Left hindlimb (tissue), 1 donor: ENCODE measurements around the gene CCDC159.
"Not testable (repeated sequence)": the region's sequence is repeated elsewhere in the genome, so short reads cannot be mapped to it uniquely, and the experiment has no call there.

Experiments used
- DNase-seq: peaks from one replicate; pipeline ENCODE4 v3.0.0-alpha.2; 2018

Gene CCDC159

GRCh38 chr19:11346104-11346940 is at the start of gene CCDC159, which contains the start of gene TMEM205:
Gene CCDC159, plus strand, starts transcription at chr19:11346519. Its CDS starts 88 bp downstream, at chr19:11346607.
Gene TMEM205, minus strand, starts transcription at chr19:11346268. Its CDS starts 649 bp downstream, at chr19:11345619.
- DNase-seq, result peak; percentile 98

- no peak for DNase-seq
Measured at GRCh38 chr19:11299946-11300810, 46.1 kb upstream of the CCDC159 start.

- no peak for DNase-seq
Measured at GRCh38 chr19:11300811-11301120, 45.6 kb upstream of the CCDC159 start.

GRCh38 chr19:11304936-11305335 is 41.4 kb upstream of the CCDC159 start:
- no peak for DNase-seq

GRCh38 chr19:11306337-11306736 is 40.0 kb upstream of the CCDC159 start:
- no peak for DNase-seq

- DNase-seq, result not testable (repeated sequence)
Measured at GRCh38 chr19:11320278-11320995, 25.9 kb upstream of the CCDC159 start.

- no peak for DNase-seq
Measured at GRCh38 chr19:11321191-11322126, 24.9 kb upstream of the CCDC159 start.

- DNase-seq, result no peak
Measured at GRCh38 chr19:11322269-11323024, 23.9 kb upstream of the CCDC159 start.

GRCh38 chr19:11323601-11324078 is 22.7 kb upstream of the CCDC159 start:
- no peak for DNase-seq

- peak; percentile 80 for DNase-seq
Measured at GRCh38 chr19:11324079-11324661, 22.1 kb upstream of the CCDC159 start.

GRCh38 chr19:11324748-11325389 is 21.4 kb upstream of the CCDC159 start:
- no peak for DNase-seq

GRCh38 chr19:11325544-11325943 is 20.8 kb upstream of the CCDC159 start:
- no peak for DNase-seq

GRCh38 chr19:11330127-11330526 is 16.2 kb upstream of the CCDC159 start:
- no peak for DNase-seq

- no peak for DNase-seq
Measured at GRCh38 chr19:11331502-11331901, 14.8 kb upstream of the CCDC159 start.

- DNase-seq, result no peak
Measured at GRCh38 chr19:11332822-11333221, 13.5 kb upstream of the CCDC159 start.

- DNase-seq, result not testable (repeated sequence)
Measured at GRCh38 chr19:11333838-11334237, 12.5 kb upstream of the CCDC159 start.

- no peak for DNase-seq
Measured at GRCh38 chr19:11335449-11336146, 10.7 kb upstream of the CCDC159 start.

GRCh38 chr19:11337080-11337479 is 9.2 kb upstream of the CCDC159 start:
- no peak for DNase-seq

- no peak for DNase-seq
Measured at GRCh38 chr19:11338121-11338520, 8.2 kb upstream of the CCDC159 start.
